Measurements from ENCODE around the gene ENOX1.

The ENOX1 gene

DNA sequence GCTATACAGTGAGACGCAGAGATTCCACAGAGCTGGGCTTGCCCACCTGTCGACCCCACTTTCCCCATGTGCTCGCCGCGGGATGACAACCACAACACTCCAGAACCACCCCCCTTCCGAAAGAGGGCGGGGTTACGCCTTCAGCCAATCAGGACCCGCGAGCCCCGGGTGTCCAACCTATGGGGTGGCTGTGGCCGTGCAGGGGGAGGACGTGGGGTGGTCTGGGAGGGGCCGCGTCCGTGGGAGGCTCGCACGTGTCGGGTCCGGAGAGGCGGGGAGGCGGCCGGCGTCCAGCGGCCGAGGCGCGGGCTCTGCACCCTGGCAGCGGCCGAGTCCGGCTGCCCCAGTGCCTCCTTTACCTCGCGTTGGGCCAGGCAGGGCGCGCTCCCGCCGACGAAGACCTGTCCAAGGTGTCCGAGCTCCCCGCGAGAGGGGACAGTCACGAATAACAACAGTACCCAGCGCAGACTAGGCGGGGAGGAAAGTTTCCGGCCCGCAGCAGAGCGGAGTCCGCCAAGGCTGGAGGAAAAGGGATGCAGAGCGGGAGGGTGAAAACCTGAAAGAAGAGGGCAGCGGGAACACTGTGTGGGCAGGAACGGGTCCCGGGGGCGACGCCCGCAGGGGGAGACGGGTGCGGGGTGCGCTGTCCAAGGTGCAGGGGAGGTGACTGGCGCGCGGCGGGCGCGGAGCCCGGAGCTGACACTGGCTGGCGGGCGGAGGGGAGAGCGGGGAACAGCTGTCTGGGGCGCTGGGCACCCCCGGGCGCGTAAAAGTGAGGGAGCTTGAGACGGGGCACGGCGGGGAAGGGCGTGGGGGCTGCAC lies 911 bp downstream of the ENOX1 start:
- peak; percentile 82 for DNase-seq (ENCODE audit: low read depth)

DNA sequence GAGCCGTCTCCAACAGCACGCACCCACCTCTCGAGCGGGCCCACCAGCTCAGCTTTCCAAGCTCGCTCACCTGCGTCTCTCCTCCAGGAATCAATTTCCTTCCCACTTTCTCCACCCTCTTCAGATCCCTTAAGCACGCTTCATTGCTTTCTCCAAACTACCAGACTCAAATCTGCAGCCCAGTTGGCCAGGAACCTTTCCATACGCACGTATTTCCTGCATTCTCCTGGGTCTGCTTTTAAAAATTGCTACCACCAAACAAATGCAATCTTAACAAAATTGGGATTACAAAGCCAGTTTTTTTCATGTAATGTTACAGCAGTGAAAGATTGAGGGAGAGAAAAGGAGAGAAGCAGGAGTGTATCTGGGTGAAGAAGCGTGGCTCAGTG lies 1.5 kb downstream of the ENOX1 start:
- DNase-seq (ENCODE audit: low read depth) = no peak

DNA sequence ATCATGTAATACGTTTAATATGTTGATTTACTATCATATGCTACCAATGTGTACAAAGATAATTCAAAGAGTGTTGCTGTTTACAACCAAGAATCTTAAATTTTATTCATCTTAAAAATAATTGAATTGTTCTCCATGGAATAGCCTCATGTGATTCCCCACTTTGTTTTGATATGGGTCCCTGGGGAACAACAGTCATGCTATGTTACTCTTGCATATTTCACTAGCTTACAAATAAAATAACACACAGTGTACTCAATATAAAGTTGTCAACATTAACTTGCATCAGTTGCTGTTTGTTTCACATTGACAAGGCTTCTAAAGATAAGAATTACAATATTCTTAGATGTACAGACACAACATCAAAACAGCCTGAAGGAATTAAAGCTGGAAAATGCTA lies 2.3 kb downstream of the ENOX1 start:
- peak; percentile 53 for DNase-seq (ENCODE audit: low read depth)

DNA sequence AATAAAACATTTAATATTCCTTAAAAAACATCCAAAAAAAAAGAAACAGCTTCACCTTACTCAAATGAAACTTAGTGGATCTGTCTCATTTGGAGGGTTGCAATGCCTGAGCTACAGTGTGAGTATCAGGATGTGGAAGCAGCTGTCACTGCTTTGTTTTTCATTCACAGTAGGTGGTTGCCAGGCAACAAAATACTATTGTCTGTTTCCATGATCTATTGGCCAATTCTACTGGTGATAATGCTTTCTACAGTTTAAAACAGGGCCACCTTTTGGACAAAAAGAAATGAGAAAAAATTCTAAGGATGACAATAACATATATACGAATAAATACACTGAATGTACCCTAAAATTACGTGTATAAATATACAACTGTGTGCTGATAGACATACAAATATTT lies 3.0 kb downstream of the ENOX1 start:
- DNase-seq (ENCODE audit: low read depth) = peak; percentile 70

DNA sequence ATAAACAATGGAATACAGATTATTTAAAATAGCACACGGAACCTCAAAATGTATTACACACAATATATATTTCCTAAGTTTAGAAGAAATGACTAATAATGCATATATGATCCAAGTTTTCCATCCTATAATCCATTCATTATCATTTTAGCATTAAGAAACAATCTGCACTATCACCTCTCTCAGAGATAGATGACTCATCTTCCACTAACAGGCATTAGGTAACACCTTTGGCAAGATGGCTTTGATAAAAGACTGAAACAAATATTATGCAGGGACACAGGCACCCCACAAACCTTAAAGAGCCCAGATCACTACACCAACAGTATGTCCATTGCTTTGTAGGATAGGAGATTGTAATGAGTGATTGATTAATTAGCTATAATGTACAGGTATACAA lies 4.1 kb downstream of the ENOX1 start:
- DNase-seq (ENCODE audit: low read depth) = no peak

DNA sequence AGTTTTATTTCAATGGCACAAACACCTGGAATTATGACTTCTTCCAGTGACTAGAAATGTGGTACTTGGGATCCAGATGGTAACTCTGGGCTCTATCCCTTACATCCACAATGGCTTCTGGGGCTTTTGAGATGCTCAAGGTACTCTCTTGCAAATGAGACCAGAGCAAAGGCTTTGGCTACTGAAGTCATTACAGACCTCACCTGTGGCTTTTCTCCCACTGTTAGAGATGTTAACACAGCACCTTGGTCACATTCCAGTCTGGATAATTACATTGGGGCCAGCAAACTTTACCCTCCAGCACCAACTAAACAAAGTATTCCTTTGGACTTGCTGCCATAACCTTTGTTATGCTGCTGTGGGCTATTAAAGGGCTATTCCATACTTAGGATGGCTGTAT lies 6.1 kb downstream of the ENOX1 start:
- DNase-seq (ENCODE audit: low read depth) = no peak

DNA sequence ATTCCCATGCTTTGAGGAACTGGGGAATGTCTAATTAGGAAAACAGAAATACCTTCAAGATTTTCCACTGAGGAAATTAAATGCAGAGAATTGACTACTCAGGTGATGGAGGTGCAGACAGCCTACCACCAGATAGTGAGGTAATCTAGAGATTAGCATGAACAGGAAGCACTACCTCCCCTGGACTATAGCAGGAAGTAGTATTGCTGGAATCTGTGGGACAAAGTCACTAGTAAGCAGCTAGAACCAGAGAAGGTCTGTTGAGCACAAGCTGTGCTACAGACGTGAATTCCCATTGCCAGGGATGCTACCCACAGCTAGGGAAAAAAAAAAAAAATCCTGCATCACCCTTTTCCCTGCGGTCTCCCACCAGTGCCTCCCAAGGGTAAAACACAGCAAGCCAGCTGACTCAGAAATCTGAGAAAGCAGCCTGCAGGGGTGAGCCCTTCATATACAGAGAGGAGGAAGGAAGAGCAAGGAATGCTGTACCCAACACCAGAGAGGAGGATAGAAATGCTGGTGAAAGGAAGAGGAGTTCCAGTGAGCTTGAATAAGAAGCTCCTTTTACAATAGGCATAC lies 10.2 kb downstream of the ENOX1 start:
- DNase-seq (ENCODE audit: low read depth) = no peak

DNA sequence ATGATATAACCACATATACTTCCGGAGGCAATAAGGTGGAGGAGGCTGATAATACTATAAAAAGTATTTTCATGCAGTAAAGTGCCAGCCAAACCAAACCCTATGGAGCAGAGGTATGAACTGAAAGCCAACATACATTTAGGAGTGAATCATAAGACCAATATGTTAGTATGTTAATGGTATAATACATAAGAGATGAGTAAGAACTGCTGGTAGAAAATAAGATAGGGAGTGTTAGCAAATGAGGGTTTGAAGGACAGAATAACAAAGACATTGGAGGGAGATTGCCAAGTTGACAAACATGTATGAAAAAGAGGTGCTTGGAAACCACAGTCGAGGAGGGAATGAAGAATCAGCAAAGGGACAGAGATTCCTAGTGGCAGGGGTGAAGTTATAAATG lies 10.8 kb downstream of the ENOX1 start:
- DNase-seq (ENCODE audit: low read depth) = no peak

DNA sequence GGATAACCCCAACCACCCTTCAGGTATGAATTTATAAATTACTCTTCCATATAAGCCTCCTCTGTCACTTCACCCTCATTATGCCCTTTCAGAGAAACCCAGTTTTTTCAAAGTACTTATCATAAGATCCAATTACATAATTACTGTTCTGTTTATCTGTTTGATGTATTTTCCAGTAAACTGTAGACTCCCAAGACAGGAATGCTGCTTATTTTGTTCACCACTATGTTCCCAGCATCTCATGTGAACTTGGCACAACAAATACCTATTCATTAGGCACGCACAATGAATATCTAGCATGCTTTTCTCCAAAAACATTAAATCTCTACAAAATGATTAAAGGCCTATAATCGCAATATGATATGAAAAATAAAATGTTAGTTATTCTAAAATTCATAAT lies 13.2 kb downstream of the ENOX1 start:
- no peak for DNase-seq (ENCODE audit: low read depth)

DNA sequence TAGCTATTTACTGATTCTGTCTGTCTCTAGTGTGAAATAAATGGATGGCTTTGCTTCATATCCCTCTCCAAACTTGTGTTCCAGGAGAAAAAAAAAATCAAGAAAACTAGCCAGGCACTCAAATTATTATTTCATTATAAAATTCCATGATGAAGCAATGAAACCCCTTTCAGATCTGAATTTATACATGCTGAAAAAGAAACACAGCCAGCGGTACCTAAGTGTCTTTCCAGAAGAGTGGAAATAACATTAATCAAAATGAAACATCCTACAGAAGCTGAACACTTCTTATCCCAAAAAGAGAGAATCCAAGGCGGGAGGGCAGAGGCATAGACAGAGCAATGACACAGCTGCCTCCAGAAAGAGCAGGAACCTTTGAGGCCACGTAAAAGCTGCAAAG lies 15.9 kb downstream of the ENOX1 start:
- DNase-seq (ENCODE audit: low read depth) = no peak

DNA sequence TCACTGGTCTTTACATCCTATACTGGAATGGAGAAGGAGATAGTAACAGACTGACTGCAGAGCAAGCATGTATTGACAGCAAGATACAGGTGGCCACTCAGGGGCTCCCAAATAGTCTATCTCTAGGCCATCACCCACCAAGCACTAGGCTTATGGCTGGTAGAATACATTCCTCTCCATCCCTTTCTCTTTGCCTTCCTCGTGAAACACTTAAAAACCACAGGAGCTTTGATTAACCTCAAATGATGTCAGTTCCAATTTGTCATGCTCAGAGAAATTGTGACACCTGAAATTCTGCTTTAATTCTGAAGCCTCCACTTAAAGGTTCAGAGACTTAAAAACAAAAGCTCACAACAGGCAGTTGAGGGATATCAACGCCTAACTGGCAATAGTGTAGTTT lies 17.2 kb downstream of the ENOX1 start:
- DNase-seq (ENCODE audit: low read depth) = no peak

DNA sequence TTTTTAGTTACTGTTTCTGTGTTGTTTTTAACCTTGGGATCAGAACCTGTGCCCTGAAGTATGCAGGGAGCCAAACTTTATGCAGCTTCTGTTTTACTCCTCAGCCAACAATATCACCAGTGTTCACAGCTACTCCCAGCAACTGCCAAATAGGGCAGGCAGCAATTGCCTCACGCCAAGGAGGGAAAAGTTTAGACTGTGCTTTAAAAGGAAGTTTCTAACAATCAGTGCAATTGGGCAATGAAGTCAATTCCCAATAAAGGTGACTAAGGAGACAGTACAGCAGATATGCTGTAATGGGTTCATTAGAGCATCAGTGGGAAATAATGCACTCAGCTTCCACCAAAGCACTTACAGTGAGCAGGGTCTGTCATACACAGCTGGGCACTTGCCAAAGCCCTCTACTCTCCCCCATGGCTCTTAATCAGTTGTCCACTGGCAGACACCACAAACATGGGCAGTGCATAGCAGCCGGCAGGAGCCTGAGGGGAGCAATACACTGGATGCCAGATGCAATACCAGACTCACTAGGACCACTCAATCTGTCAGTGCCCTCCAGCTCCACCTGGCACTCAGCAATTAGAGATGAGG lies 19.3 kb downstream of the ENOX1 start:
- peak; percentile 48 for DNase-seq (ENCODE audit: low read depth)

DNA sequence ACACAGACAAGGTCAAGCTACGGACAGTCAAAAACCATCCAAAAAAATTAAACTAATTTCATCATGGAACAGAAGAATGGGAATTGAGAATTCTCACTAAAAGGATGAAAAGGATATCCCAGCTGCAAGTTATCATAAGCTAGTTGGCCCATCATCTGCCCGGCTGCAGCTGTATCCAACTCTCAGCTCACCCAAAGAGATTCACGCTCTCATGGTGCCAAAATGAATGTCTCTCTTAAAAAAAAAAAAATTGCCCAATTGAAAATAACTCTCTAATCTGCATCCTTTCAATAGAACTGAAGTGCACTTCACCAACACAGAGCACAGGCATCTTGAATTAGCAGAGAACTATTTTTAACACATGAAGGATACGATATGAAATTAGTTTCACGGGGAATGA lies 20.0 kb downstream of the ENOX1 start:
- peak; percentile 22 for DNase-seq (ENCODE audit: low read depth)

DNA sequence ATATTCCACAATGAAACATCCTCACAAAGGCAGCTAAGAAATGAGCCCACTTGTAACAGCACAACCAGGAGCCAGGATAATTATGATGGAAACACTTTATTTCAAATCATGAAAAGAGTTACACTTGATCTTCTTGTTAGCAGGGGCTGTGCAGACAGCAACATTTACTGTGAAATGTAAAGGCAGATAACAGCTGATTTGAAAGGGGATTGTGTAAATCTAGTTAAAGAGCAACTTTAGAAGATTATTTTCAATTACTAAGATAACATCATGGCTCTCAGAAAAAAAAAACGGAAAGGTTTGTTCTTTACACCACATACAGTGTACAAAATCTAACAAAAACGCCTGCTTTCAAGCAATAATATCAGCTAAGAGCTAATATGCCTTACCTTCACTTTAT lies 22.4 kb downstream of the ENOX1 start:
- no peak for DNase-seq (ENCODE audit: low read depth)

DNA sequence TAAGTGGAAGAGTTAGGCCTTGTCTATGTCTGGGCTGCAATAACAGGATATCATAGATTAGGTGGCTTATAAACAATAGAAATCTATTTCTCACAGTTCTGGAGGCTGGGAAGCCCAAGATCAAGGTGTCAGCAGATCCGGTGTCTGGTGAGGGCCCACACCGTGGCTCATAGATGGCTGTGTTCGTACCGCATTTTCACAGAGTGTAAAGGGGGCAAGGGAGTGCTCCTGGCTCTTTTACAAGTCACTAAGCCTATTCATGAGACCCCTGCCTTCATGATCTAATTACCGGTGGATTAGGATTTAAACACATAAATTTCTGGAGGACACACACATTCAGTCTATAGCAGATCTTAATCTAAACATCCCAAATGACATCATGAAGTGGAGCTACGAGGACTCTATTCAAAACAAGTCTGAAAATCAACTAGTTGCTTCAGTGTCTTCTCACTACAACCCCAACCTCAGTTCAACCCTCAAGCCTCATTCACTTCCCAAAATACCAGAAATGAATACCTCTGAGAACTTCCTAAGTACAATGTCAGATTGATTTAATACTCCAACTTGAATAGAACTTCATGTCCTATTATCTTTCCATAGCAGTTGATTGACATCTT lies 23.5 kb downstream of the ENOX1 start:
- DNase-seq (ENCODE audit: low read depth) = no peak

DNA sequence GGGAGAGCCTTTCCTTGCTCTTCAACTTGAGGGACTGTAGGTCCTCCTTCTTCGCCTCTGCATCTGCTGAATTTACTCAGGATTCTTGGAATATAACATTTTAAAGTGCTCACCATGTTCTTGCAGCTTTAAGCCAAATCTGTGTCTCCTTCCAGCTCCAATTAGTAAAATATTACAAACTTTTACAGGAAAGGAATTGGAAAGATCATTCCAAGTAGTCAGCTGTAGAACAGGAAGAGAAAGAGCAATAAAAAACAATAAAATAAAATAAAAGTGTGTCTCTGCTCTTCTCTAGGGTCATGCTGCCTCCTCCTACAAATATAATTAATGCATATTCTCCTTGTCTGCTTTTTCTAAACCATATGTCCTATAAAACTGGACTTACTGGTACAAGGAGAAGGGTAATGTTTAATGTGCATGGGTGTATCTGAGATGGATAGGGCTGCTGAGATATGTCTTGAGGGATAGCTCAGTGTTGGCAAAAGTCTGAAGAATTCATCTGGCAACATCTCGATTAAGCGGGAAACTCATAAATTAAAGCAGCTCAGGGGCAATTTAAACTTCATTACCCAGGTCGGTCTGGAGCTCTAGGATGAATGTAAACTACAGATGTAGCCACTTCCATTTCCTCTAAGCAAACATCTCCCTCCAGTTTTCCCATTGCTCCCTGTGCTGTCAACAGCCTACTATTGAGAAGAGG lies 25.0 kb downstream of the ENOX1 start:
- no peak for DNase-seq (ENCODE audit: low read depth)

DNA sequence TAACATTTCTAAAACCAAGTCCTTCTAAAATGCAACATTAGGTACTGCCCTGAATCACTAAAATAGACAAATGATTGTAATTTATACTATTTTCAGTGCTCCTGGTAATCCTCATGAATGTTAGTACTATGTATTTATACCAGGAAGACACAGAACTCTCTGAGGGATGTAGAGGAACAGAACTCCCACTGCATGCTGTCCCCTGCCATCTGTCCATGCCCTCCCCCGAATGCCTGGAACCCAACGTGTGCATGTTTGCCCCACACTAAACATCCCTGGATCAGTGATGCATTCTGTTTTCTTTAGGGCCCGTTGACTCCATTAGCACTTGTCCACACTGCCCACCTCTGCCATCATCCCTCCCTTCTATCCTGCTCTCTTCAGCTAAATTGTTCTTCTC lies 26.5 kb downstream of the ENOX1 start:
- no peak for DNase-seq (ENCODE audit: low read depth)

DNA sequence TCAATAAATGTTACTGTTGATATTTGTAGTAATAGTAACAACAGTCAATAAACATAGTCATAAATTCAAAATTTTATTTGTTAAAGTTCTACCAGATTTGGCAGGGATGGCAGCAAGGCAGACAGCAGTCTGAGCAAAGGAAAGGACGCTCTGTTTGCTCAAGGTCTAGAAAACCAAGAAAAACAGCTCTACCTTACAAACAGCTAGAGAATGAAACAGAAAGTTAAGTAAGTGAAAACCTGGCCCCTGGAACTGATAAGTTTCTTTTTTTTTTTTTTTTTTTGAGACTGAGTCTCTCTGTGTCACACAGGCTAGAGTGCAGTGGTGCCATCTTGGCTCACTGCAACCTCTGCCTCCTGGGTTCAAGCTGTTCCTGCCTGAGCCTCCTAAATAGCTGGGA lies 27.9 kb downstream of the ENOX1 start:
- DNase-seq (ENCODE audit: low read depth) = no peak

DNA sequence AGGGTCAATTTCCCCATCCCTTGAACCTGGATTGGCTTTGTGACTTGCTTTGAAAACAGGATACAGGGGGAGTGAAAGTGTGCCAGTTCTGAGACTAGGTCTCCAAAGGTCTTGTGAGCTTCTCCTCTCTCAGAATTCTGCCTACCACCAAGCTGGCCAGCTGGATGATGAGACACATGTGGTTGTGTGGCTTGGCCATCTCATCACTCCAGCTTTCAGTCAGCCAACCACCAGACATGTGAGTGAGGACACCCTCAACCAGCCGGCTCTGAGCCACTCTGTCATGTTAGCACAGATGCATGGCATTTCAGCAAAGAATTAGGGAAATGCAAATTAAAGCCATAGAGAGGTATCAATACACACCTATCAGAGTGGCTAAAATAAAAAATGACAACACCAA lies 29.5 kb downstream of the ENOX1 start:
- DNase-seq (ENCODE audit: low read depth) = no peak

DNA sequence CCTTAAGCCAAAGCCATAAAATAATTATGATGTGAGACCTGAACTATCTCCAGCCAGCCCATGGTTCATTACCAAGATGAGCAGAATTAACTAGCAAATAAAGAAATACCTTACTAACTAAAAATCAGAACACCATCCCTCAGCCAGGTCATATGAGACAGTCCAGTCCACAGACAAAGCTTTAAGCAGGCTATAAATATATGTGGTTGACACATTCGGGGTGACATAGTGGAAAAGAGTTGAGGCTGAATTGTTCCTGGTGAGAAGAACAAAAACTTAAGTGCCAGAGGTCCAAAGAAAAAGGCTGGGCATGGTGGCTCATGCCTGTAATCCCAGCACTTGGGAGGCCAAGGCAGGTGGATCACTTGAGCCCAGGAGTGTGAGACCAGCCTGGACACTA lies 30.9 kb downstream of the ENOX1 start:
- DNase-seq (ENCODE audit: low read depth) = no peak

DNA sequence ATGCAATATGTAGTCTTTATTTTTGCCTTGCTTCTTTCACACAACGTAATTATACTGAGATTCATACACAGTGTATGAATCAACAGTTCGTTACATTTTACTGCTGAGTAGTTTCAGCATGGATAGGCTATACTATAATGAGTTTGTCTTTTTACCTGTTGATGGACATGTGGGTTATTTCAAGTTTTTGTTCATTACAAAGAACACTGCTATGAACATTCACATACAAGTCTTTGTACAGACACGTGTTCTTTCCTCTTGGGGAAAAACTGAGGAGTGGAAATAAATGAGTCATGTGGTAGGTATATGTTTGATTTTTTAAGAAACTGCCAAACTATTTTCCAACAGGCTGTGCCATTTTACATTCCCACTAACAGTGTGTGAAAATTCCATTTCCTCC lies 35.1 kb downstream of the ENOX1 start:
- no peak for DNase-seq (ENCODE audit: low read depth)

DNA sequence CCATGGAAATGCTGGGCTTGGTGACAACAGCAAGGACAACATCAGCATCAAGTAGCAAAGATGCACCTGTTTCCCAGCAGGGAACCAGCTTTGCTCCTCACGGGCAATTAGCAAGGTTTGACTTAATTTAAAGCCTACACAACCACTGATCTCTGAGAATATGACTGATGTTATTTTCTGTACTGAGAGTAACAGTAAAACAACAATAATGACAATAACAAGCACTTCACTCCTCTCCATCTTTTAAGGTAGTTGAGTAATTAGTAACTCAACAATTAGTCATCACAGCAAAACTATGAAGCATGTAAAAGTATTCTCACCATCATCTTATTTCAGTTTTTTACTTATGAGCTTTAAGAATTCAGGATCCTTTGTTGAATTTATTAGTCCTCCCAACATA lies 37.3 kb downstream of the ENOX1 start:
- no peak for DNase-seq (ENCODE audit: low read depth)
